HG02571 (cell line): ENCODE data around the gene MT1HL1.
"Not testable (repeated sequence)": the region's sequence is repeated elsewhere in the genome, so short reads cannot be mapped to it uniquely, and the experiment has no call there.

Experiments
- ATAC-seq: cut with Tn5 transposase; IDR thresholded peaks from one replicate; pipeline ENCODE4 v1.9.1; 2021; ENCODE audit warnings: mild to moderate bottlenecking, moderate library complexity; ENCODE audit not compliant: unreplicated experiment

Gene MT1HL1

DNA sequence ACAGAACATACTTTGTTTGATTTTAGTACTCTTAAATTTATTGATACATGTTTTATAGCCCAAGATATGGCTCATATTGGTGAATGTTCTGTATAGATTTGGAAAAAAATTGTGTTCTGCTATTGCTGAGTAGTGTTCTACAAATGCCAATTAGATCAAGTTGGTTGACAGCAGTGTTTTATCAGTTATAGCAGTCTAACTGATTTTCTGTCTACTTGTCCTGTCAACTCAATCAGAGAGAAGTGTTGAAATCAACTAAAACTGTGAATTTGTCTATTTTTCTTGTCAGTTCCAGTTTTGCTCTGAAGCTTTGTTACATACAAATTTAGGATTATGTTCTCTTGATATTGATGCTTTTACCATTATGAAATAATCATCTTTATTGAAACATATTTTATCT is 14.7 kb upstream of the MT1HL1 start:
- no peak for ATAC-seq

DNA sequence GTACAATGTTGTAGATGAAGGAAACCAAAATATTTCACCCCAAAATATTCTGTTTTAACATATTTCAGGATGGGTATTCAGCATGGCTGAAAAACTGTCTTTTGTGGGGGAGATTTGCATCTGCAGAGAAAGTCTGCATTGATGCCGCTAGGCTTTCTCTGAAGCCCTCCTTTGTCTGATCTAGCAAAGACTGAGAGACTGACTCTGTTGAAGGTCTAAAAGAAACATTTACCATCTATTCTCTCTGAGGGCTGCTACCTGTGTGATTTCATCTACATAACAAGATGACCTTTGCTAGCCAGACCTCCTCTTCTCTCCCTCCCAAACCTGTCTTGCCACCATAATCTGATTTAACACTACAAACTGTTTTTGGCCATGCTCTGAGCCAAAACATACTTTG is 12.4 kb upstream of the MT1HL1 start:
- ATAC-seq, result no peak

DNA sequence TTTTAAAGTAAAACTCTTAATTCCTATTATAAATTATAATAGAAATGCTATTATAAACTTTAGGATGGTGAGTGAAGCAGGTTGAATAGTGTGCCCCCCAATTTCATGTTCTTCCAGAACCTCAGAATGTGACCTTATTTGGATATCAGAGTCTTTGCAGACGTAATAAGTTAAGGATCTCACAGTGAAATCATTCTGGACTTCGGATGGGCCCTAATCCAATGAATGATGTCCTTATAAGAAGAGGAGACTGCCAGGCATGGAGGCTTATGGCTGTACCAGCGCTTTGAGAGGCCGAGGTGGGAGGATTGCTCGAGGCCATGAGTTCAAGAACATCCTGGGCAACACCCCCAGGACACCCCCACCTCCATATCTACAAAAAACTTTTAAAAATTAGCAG is 9.4 kb upstream of the MT1HL1 start:
- no peak for ATAC-seq

DNA sequence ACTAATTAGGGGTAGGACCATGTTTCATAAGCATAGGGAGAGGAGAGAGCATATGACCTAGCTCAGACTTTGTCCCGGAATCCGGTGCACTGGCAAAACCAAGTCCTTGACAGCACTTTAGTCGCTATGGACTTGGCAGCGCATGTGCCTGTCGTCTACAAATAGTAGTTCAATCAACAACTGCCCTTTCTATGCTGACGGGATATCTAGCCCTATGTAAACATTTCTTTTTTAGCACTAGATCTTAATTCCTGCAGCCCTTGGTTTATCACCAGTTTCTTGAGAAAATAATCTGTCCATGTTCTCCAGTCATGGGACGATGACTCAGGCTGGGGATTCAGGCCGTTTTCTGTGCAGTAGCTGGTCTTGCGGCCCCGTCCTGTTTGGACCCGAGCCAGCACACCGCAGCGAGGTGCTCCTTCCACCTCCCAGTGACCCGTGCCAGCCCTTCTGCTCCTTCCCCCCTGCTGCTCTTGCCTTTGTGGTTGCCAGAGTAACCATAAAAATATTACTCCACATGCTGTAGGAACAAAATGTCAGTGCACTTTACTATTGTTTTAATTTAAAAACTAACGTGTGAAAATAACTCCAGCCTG is 8.6 kb upstream of the MT1HL1 start:
- no peak for ATAC-seq

DNA sequence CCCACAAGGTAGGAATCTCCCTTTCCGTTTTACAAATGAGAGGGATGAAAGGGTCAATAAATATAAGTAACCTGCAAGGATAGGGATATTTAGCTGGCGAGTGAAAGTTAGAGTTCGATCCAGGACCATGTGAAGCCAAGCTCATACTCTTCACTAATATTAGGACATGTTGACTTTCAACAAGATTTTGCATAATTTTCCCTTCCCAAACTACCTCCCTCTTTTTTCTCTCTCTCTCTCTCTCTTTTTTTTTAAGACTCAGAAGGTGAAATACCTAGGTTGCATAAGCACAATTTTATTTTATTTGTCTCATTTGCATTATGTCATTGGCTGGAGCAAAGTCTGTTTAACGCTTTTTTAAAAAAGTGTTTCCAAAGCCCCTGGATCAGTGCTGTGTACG is 8.1 kb upstream of the MT1HL1 start:
- ATAC-seq, result no peak

DNA sequence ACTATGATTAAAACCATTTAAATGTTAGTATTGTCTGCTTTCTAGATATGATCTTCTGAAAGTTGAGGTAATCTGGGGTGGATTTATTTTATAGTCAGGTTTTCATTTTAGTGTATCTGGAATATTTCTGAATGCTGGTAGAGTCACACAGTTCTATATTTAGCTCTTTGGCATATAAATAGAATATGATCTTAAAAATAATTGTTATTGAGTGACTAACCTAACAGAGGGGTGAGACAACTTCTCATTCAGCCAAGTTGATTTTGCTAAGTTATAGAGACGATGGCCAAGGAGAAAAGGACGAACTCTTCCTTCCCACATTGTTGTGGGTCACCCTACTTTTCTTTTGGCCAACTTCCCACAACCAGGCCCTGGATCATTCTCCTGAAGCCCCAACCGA is 7.2 kb upstream of the MT1HL1 start:
- ATAC-seq, result no peak

DNA sequence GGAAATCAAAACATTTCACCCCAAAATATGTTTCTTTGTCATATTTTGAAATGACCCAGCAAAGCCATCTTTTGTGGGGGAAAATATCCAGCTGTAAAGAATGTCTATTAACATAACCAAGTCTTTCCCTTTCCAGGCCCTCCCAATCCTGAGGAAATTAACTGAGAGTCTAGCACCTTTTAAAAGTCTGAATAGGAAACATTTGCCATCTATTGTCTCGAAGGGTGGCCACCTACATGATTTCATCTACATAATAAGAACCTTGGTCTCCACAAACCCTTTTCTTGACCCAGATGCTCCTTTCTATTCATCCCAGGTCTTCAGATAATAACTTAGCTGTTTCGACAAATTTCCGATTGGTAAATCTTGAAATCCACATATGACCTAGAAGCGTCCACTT is 5.4 kb upstream of the MT1HL1 start:
- no peak for ATAC-seq

DNA sequence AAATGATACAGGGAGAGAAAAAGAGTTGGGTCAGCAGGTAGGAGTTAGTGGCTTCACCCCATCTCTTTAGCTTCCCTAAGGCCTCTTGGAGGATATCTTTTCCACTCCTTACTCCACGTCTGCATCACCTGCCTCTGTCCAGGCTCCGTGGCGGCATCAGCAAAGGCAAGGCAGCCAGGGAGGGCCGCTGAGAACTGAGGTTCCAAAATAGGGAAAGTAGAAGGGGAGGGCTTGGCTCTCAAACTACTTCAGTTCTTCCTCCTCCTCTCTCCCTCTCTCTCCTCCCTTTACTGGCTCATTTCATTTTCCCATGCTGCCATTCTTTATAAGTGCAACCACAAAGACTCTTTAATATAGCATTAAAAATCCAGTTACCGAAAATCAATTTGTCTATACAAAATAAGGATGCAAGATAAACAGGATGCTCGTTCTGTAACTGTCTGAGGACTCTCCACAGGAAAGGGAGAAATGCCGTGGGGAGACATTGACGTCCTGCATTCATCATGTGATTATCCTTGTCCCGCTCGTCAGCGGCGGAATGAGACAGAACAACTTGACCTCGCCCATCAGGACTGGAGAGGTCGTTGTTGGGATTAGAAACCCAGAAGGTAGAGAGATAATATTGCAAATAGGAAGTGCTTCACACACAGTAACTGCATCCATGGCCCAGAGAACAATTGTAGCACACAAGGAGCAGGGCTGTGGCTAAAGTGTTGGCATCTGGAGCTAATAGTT is 3.1 kb upstream of the MT1HL1 start:
- no peak for ATAC-seq

DNA sequence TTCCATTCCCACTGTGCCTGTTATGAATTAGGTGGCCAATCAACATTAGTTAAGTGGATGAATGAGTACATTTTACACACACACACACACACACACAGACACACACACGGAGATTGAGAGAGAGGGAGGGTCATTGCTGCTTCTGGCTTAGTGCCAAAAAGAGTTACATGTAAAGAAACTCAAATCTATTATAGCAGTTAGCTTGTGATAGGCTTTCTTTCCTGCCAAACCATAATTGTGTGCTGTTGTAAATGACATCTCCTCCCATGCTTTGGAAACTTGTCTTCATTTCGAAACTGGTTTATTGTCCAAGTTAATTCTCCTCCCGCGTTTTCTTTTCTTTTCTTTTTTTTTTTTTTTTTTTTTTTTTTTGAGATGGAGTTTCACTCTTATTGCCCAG is 1.4 kb upstream of the MT1HL1 start:
- ATAC-seq, result no peak

DNA sequence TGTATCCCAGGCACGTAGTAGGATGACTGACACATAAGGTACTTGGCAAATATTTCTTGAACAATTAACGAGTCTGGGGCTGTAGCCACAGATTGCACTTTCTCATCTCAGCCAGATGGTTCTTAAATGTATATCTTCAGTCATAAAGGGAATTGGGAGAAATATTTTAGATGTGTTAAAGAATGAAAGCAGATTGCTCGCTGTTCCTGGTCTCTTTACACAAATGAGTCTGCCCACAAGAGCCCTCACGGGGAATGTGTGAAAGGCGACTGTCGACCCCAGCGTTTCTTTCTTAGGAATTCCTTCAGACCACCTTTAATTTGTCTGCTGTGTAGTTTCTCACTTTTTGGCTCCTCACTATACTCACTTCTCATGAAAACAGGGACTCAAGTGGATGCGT is 725 bp downstream of the MT1HL1 start:
- no peak for ATAC-seq

DNA sequence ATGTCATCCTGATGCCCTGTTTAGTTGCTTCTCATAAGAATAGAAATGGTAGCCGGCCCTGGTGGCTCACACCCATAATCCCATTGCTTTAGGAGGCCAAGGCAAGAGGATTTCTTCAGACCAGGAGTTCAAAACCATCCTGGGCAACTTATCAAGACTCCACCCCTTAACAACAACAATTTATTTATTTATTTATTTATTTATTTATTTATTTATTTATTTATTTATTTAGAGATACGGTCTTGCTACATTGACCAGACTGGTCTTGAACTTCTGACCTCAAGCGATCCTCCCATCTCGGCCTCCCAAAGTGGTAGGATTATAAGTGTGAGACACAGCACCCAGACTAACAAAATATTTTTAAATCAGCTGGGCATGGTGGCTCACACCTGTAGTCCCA is 4.0 kb downstream of the MT1HL1 start:
- ATAC-seq, result no peak

DNA sequence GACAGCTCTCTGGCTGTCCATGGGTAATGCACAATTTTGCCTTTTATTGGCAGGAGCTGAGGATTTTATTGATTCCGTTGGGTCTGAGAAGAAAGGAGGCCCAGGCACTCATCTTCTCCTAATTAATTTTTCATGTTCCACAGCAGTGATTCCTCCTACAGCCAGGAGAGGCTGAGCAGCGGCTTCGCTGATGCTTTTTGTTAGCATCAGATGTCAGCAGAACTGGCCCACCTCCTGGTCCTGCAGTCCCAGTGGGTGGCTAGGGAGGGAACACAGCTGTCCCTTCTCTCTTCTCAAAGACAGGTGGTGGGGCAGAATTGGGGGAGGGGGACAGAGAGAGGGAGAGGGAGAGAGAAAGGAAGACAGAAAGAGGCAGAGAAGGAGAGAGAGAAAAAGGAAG is 5.7 kb downstream of the MT1HL1 start:
- no peak for ATAC-seq

DNA sequence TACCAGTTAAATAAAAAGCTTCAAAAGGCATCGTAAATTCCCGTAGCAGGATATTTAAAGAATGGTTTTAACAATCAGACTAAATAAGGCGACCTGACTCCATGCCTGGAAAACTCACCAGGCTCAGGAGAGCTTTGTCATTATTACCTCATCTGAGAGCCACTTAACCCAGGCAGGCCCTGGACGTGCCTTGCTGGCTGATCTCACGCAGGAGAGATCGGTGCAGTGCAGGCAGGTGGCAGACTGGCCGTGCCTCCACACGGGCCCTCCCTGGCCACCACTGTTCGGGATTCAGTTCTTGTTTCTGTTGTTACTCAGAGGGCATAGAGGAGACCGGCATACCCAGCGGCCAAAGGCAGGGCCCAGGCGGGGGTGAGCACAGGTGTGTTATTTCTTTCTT is 6.4 kb downstream of the MT1HL1 start:
- no peak for ATAC-seq

DNA sequence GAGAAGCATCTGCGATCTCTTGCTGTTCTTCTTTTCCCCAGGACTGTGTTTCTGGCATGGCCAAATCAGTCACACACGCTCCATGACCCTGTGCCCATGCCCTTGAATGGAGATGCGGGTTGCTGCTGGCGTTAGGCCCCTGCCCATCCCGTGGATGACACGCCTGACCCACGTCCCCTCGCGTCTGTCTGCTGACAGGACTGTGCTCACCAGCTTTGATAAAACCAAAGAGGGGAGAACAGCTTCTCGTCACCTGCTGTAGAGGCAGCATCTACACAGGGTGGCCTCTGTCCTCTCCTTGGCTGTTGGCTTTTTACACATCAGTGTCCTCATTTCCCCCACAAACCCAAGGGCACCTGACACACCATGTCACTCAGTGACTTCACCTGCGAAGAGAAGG is 6.9 kb downstream of the MT1HL1 start:
- no peak for ATAC-seq

DNA sequence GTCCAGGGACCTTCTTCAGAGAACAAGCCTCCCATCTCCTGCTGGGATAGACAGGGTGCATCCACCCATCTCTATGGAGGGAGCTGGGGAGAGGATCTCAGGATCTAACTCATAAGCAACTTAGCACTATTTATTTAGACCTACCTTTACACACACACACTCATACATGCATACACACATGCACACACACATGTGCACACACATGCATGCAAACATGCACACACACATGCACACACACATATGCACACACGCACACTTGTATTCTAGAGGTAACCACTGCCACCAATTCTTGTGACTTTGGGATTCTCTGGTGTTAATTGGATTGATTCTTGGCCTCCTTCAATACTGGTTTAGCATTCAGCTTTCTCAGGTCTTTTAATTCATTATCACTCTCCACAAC is 9.8 kb downstream of the MT1HL1 start:
- no peak for ATAC-seq

DNA sequence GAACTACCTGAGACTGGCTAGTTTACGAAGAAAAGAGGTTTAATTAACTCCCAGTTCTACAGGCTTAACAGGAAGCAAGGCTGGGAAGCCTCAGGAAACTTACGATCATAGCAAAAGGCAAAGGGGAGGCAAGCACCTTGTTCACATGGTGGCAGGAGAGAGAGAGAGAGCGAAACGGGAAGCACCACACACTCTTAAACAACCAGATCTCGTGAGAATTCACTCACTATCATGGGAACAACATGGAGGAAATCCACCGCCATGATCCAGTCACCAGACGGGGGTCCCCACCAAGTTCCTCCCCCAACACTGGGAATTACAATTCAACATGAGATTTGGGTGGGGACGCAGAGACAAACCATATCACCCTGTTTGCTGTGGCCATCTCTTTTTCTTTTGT is 11.8 kb downstream of the MT1HL1 start:
- no peak for ATAC-seq

DNA sequence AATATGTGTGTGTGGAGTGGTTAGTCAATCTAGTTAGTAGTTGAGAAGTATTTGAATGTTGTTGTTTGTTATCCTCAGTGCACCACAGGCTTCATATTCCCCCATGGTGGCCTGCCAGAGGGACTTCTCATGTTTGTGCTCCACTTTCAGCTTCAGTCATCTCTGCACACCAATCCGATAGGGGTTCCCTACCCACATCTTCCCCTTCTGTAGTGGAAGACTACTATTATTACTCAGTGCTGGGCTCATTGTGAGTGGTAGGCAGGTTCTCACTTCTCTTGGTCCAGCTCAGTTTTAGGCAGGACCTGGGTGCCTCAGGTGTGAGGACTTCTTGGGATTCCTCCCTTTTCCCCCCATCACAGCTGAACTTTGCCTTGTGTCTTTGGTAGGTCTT is 14.2 kb downstream of the MT1HL1 start:
- no peak for ATAC-seq

DNA sequence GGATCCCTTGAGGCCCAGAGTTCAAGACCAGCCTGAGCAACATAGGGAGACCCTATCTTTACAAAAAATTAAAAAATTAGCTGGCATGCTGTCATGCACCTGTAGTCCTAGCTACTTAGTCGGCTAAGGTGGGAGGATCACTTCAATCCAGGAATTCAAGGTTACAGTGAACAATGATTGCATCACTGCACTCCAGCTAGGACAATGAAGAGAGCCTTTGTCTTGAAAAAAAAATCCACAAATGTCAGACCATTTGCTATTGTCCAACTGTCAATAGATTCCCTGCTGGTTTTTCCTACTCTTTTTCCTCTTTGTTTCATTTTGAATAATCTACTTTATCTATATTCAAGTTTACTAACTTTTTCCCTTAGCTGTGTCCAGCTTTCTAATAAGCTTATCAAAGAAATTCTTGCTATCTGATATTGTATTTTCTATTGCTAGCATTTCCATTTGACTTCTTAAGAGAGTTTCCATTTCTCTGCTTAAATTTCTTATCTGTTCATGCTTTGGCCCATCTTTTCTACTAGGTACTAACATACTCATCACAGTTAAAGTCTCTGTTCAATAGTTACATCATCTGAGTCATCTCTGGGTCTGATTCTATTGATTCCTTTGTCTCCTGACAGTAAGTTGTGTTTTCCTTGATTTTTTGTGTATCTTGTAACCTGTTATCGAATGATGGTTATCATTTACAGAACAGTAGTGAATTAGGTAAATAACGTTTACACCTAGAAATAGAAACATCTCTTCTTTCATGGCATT is 14.8 kb downstream of the MT1HL1 start:
- ATAC-seq, result no peak

DNA sequence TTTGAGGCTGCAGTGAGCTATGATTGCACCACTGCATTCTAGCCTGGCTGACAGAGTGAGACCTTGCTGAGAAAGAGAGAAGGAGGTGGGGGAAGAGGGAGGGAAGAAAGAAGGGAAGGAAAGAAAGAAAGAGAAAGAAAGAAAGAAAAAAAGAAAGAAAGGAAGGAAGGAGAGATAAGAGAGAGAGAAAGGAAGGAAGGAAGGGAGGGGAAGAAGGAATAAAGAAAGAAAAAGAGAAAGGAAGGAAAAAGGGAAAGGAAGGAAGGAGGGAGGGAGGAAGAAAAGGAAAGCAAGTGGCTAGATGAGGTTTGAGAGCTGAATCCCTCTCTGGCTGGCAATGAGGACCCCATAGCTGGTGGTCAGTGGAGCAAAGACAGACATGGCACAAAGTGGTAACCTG is 20.4 kb downstream of the MT1HL1 start:
- ATAC-seq, result no peak

DNA sequence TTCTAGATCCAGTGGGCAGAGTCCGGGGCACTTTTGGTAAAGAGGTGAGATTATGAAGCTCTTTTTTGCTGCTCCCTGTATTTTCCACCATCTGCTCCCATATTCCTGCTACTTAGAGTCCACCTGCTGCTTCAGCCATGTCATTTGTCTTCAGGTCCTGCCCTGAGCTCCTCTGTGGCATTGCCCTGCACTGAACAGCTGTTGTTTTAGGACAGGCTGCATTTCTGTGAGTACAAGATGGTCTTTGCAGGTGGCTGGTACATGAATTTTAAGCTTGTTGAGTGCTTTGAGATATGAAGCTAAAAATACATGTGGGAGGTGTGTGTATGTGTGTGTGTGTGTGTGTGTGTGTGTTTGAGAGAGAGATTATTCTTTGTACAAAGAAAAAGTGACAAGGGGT is 21.9 kb downstream of the MT1HL1 start:
- no peak for ATAC-seq

DNA sequence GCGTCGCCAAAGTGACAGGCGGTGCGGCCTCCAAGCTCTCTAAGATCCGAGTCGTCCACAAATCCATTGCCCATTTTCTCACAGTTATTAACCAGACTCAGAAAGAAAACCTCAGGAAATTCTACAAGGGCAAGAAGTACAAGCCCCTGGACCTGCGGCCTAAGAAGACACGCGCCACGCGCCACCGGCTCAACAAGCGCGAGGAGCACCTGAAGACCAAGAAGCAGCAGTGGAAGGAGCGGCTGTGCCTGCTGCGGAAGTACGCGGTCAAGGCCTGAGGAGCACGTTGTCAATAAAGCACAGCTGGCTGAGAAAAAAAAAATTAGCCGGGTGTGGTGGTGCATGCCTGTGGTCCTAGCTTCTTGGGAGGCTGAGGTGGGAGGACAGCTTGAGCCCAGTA is 22.8 kb downstream of the MT1HL1 start:
- ATAC-seq, result not testable (repeated sequence)

DNA sequence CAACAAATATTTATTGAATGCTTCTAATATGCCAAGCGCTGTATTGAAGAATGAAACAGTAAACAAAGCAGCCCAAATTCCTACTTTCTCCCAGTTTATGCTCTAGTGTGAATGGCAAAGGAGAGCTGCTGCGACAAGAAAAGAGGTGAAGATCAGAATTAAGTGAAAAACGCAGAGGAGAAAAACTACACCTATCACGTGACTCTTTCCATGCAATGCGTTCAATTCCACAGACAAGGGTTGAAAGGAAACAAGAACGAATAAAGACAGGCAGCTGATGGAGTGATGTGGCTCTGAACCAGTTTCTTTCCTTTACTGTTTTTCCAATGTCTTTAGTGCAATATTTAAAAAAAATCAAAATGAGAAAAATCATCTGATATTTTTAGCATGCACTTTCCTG is 23.6 kb downstream of the MT1HL1 start:
- ATAC-seq, result no peak
